ENCODE results near the gene RIMS1.

GRCh38 chr6:72064399-72064975, 178.1 kb downstream of the RIMS1 start:
- TF ChIP-seq CTCF (IDR thresholded peaks at IDR 0.05; ENCODE audit: insufficient read depth, low read length, poor library complexity, severe bottlenecking) (no peak), EZH2phosphoT487 (conservative IDR thresholded peaks at IDR 0.05; ENCODE audit: low read length) (no peak)

All from SU-DHL-6 (cell line).